ENCODE measurements around the gene CDC42SE2.

- TF ChIP-seq, protein P1, sequence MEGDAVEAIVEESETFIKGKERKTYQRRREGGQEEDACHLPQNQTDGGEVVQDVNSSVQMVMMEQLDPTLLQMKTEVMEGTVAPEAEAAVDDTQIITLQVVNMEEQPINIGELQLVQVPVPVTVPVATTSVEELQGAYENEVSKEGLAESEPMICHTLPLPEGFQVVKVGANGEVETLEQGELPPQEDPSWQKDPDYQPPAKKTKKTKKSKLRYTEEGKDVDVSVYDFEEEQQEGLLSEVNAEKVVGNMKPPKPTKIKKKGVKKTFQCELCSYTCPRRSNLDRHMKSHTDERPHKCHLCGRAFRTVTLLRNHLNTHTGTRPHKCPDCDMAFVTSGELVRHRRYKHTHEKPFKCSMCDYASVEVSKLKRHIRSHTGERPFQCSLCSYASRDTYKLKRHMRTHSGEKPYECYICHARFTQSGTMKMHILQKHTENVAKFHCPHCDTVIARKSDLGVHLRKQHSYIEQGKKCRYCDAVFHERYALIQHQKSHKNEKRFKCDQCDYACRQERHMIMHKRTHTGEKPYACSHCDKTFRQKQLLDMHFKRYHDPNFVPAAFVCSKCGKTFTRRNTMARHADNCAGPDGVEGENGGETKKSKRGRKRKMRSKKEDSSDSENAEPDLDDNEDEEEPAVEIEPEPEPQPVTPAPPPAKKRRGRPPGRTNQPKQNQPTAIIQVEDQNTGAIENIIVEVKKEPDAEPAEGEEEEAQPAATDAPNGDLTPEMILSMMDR (IDR thresholded peaks at IDR 0.05) = no peak
- no peak for TF ChIP-seq ZFX (IDR thresholded peaks at IDR 0.05; ENCODE audit: borderline replicate concordance)
These were observed 49.1 kb upstream of the CDC42SE2 start for GRCh38 chr5:131214609-131215227.
